IPS-20b (cell line): ENCODE results near the gene BATF3.
"Not testable (repeated sequence)": the region's sequence is repeated elsewhere in the genome, so short reads cannot be mapped to it uniquely, and the experiment has no call there.

ENCODE experiments used
- H3K27ac ChIP-seq: one replicate; pipeline ENCODE4 v1.5.1; 2013; ENCODE audit warnings: low read length
- H3K27me3 ChIP-seq: 2 replicates; pipeline ENCODE4 v1.6.1; 2013; ENCODE audit warnings: mild to moderate bottlenecking, low read length, inconsistent platforms; ENCODE audit not compliant: insufficient read depth
- H3K36me3 ChIP-seq: 2 replicates; pipeline ENCODE4 v1.6.1; 2013; ENCODE audit warnings: low read depth, mild to moderate bottlenecking, inconsistent platforms, low read length, moderate library complexity; ENCODE audit not compliant: insufficient read depth
- H3K4me1 ChIP-seq: 2 replicates; pipeline ENCODE4 v1.6.1; 2013; ENCODE audit warnings: mild to moderate bottlenecking, control low read depth, inconsistent platforms, low read length, moderate library complexity; ENCODE audit not compliant: insufficient read depth
- H3K4me3 ChIP-seq: 2 replicates; pipeline ENCODE4 v1.5.1; 2013; ENCODE audit warnings: mild to moderate bottlenecking, low read length, inconsistent platforms
- H3K9ac ChIP-seq: 2 replicates; pipeline ENCODE4 v1.6.1; 2013; ENCODE audit warnings: low read depth, mild to moderate bottlenecking, inconsistent platforms, low read length, moderate library complexity
- H3K9me3 ChIP-seq: 2 replicates; pipeline ENCODE4 v1.6.1; 2013; ENCODE audit warnings: mild to moderate bottlenecking, low read depth, low read length, inconsistent platforms; ENCODE audit not compliant: insufficient read depth

BATF3 gene

DNA sequence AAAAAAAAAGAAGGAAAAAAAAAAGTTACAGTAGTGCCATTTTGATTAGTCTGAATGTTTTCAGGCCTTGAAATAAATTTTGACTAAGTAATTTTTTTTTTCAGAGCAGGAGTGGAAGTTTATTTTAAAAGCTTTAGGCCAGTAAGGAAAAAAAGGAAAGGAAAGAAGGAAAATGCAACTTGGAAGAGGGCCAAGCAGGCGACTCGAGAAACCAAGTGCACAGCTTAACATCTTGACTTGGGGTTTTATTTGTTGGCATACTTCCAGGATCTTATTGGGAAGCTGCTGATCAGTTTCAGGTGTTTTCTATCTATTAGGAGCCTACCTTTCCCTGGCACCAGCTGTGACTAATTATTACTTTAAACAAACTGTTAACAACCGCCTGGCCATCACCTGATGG lies 49.4 kb downstream of the BATF3 start:
- Histone ChIP-seq H3K9me3 (no peaks in the 10 kb centered on the region), H3K36me3 (no peaks in the 10 kb centered on the region), H3K27me3 (no peaks in the 10 kb centered on the region), H3K4me3 (no peak overlapping the region), H3K27ac (no peak overlapping the region), H3K4me1 (no peaks in the 10 kb centered on the region), H3K9ac (no peak overlapping the region)

DNA sequence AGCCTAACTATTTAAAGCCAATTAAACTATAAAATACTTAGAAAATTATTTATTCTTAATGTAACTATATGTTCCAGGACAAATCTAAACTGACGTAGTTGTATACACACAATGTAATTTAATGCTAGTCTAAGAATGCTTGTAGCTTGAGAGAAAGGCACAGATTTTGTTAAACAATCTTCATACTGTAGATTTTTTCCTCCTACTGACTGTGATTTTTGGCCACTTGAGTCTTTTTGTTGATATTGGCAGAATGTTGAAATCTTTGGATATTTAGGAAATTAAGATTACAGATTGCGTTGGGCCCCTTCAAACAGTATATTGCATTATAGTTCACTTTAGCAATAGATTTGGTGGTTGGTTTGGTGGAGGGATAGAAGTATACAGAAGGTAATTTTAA lies 50.6 kb downstream of the BATF3 start:
- Histone ChIP-seq H3K36me3 (no peaks in the 10 kb centered on the region), H3K9ac (no peak overlapping the region), H3K27me3 (no peaks in the 10 kb centered on the region), H3K9me3 (no peaks in the 10 kb centered on the region), H3K4me1 (no peaks in the 10 kb centered on the region), H3K4me3 (no peak overlapping the region), H3K27ac (no peak overlapping the region)

DNA sequence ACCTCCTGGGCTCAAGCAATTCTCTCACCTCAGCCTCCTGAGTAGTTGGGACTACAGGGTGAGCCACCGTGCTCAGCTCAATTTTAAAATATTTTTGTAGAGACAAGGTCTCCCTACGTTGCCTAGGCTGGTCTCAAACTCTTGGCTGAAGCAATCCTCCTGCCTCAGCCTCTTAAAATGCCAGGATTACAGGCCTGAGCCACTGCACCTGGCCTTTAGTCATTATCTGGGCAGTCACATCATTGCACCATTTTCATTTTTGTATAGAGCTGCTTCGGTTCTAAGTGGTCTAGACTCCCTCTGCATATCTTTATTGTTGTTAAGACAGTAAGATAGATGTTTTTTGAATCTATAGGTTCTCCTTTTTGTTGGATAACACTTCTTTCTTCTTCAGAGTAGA lies 51.2 kb downstream of the BATF3 start:
- Histone ChIP-seq H3K9me3 (no peaks in the 10 kb centered on the region), H3K27me3 (no peaks in the 10 kb centered on the region), H3K36me3 (no peaks in the 10 kb centered on the region), H3K4me1 (no peaks in the 10 kb centered on the region), H3K4me3 (no peak overlapping the region), H3K27ac (no peak overlapping the region), H3K9ac (no peak overlapping the region)

DNA sequence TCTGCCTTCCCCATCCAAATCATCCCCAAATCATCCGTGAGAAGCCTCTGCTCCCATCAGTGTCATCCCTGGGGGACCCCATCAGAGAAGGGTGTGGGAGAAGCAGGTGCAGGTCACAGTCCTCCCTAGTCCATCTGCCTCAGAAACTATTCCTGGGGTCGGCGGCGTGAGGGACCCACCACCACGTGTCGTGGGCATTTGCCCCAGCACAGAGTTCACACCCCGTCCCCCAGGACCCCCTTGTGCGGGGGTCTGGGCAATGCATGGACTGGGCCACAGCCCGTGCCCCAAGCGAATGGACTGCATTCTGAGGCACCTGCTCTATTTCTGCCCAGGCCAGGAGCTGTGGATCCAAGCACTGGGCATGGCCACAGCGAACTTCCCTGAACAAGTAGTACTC lies 52.6 kb downstream of the BATF3 start:
- H3K4me1 ChIP-seq: no peaks in the 10 kb centered on the region
- no peak overlapping the region for H3K4me3 ChIP-seq
- no peaks in the 10 kb centered on the region for H3K27me3 ChIP-seq
- no peaks in the 10 kb centered on the region for H3K36me3 ChIP-seq
- H3K27ac ChIP-seq: no peak overlapping the region
- no peaks in the 10 kb centered on the region for H3K9me3 ChIP-seq
- no peak overlapping the region for H3K9ac ChIP-seq

DNA sequence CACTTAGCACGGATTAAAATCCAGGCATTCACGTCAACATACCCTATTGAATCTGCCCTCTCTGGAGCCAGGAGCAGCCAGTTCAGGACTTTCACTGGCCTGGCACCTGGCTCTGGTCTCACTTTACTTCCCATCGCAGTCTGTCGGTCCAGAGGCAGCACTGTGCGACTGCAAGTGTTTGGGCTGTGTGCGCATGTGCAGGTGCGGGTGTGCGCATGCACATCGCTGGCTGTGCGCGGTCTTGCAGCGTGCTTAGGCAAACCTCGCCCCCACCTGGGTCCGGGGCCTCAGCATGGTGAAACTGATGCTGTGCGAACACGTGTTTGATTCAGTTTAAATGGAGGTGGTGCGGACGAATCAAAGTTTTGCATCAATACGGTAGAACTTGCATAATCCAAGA lies 53.1 kb downstream of the BATF3 start:
- Histone ChIP-seq H3K36me3 (no peaks in the 10 kb centered on the region), H3K4me1 (no peaks in the 10 kb centered on the region), H3K27ac (no peak overlapping the region), H3K9ac (no peak overlapping the region), H3K9me3 (no peaks in the 10 kb centered on the region), H3K4me3 (no peak overlapping the region), H3K27me3 (no peaks in the 10 kb centered on the region)

DNA sequence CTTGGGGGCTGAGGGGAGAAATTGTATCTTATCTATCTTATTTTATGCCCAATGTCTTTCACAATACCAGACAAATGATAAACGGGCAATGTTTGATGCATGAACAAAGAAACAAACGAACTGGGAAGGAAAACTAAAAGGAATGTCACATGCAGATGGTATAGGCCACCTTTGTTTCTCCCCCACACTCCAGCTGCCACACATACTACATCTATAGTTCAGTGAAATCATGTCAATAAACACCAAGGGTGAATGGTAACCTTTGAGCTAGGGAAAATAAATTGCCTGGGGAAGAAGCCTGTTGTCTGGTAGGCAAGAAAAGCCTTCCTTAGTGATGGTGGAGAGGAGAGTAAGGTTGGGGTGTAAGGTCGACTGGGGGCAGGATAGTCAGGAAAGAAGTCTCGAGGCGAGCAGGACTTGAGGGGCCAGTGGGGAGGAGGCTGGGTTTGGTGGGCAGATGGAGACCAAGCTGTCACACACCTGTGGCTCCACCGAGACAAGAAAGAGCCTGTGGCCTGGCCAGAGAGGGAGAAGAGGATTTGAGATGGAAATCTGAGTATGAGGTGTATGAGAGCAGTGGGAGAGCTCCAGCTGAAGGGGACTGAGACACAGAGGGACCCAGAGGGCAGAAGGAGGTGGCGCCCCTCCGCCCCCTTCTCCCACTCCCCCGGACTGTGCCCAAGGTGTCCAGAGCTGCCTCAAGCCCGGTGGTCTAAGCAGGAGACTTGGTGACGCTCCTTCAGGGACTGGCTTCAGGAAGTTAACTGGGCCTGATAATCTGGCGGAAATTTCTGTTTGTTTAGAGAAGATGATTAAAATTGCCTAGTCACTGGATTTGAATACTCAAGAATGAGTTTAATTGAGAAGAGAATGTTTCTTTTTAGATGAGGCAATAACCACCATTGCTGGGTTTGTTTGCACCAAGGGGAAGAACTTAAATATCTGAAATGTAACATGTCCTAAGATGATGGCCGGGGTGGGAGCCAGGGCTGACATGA lies 53.8 kb downstream of the BATF3 start:
- H3K27ac ChIP-seq: no peak overlapping the region

DNA sequence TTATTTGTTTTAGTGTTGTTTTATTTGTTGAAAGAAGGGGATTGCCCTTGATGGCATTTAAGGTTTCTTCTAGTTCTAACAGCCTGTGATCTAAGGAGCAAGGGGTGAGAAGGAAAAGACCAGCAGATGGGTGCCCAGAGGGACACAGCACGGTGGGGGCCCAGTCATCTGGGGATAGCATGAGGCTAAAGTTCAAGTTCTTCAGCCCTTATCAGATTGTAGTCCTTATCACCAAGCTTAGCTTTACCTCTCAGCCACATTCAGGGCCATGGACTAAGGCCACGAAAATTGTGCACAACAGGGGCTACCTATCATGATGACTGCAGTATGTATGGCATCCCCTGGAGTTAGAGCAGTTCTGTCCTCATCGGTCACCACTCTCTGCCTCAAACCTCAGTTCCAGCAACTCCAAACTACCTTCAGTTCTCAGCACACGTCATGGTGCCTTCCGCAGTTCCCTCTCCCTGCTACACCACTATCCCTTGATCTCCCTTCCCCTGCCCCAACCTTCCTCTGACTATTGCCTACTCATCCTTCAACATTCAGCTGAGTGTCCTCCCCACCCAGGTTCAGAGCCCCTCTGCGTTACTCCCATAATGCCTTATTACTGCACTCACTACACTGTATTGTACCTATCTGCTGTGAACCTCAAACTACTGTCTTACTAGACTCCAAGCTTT lies 54.6 kb downstream of the BATF3 start:
- no peak overlapping the region for H3K9ac ChIP-seq
- H3K9me3 ChIP-seq: no peaks in the 10 kb centered on the region
- H3K27me3 ChIP-seq: no peaks in the 10 kb centered on the region
- no peaks in the 10 kb centered on the region for H3K36me3 ChIP-seq
- no peaks in the 10 kb centered on the region for H3K4me1 ChIP-seq
- H3K4me3 ChIP-seq: no peak overlapping the region
- no peak overlapping the region for H3K27ac ChIP-seq

More for the DNA sequence above, 53.8 kb downstream of the BATF3 start:
- H3K4me1 ChIP-seq: no peaks in the 10 kb centered on the region
- no peaks in the 10 kb centered on the region for H3K36me3 ChIP-seq
- no peaks in the 10 kb centered on the region for H3K9me3 ChIP-seq
- H3K4me3 ChIP-seq: no peak overlapping the region
- H3K27me3 ChIP-seq: no peaks in the 10 kb centered on the region
- H3K9ac ChIP-seq: no peak overlapping the region

DNA sequence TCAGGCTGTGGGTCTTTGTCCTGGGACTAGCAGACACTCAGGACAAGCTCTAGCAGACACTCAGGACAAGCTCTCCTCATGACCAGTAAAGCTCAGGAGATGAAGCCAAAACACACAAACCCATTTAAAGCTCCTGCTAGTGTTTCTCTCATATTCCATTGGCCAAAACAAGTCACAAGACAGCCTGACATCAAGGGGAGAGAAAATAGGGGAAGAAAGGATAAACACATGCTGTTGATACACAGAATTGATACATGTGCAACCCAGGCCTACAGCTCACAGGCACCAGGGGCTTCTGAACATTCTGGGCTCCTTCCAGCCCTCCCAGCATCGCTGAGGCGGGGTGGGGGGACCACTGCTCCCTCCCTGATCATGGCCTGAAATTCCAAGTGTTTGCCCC lies 55.8 kb downstream of the BATF3 start:
- no peak overlapping the region for H3K4me3 ChIP-seq
- no peaks in the 10 kb centered on the region for H3K4me1 ChIP-seq
- no peak overlapping the region for H3K27ac ChIP-seq

DNA sequence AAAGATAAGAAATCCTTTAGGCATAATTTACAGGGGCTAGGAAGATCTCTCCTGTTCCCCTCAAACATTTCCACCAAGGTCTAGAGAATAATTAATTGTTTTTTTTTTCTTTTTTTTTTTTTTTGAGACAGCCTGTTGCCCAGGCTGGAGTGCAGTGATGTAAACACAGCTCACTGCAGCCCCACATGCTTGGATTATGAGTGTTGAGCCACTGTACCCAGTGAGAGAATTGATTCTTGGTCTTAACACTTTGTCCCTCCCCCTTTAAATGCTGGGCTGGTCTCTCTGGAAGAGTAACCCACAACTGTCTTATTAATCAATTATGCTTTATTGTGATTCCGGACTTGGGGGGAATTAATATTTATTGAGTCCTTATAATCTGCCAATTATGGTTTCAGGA lies 57.7 kb downstream of the BATF3 start:
- peaks cover 4% of the 10 kb centered on the region; the same call in 1 of the 2 replicates for H3K4me1 ChIP-seq
- no peak overlapping the region for H3K27ac ChIP-seq
- H3K4me3 ChIP-seq: no peak overlapping the region
- no peaks in the 10 kb centered on the region for H3K27me3 ChIP-seq
- H3K36me3 ChIP-seq: no peaks in the 10 kb centered on the region
- no peak overlapping the region for H3K9ac ChIP-seq
- H3K9me3 ChIP-seq: no peaks in the 10 kb centered on the region

More for the DNA sequence above, 55.8 kb downstream of the BATF3 start:
- Histone ChIP-seq H3K9ac (no peak overlapping the region), H3K27me3 (no peaks in the 10 kb centered on the region), H3K36me3 (no peaks in the 10 kb centered on the region), H3K9me3 (no peaks in the 10 kb centered on the region)

DNA sequence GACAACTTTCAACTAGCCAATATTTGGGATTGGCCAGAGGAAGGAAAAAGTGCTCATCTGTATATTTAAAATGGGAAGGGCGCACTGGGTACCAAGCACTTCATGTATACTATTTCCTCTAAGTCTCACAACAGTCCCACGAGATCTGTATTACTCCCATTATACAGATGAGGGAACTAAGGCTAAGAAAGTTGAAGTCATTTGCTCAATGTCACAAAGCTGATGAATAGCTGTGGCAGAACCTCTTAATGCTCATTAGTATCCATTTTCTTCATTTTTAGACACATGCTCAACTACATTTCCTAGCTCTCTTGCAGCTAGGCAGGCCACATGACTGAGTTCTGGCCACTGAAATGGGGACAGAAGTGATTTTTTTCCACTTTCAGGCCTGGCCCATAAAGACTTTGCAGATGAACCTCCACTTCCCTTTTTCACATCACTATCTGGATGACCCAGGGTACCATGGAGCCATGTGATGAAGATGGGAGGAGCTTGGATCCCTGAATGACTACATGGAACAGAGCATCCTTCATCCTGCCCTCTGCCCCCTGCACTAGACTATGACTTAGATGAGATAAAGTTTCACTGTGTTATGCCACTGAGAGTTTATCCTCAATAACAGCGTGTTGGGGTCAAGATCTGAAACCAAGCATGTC lies 59.3 kb downstream of the BATF3 start:
- Histone ChIP-seq H3K27me3 (no peaks in the 10 kb centered on the region), H3K4me3 (no peak overlapping the region), H3K4me1 (peaks cover 7% of the 10 kb centered on the region; the same call in 1 of the 2 replicates), H3K9me3 (no peaks in the 10 kb centered on the region), H3K36me3 (no peaks in the 10 kb centered on the region), H3K9ac (no peak overlapping the region), H3K27ac (no peak overlapping the region)

DNA sequence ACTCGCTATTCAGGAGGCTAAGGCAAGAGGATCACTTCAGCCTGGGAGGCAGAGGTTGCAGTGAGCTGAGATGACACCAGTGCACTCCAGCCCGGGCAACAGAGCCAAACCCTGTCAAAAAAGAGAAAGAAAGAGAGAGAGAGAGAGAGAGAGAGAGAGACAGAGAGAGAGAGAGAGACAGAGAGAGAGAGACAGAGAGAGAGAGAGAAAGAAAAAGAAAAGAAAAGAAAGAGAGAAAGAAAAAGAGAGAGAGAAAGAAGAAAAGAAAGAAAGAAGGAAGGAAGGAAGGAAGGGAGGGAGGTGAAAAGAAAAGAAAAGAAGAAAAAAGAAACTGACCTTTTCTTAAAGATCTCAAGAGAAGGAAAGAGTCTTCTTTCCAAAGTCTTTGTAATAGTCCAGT lies 60.1 kb downstream of the BATF3 start:
- not testable (repeated sequence) for H3K4me3 ChIP-seq, H3K4me1 ChIP-seq, H3K27me3 ChIP-seq, H3K9me3 ChIP-seq, H3K36me3 ChIP-seq, H3K27ac ChIP-seq, H3K9ac ChIP-seq
